Measurements from ENCODE around the gene GOLT1A.

GRCh38 chr1:204259782-204260181, 46.0 kb upstream of the GOLT1A start:
- TF ChIP-seq CTCF (IDR thresholded peaks at IDR 0.05) (no peak), POLR2A (IDR thresholded peaks at IDR 0.05) (no peak)

All from esophagus squamous epithelium (tissue), 4 donors.